ENCODE data around the gene CUL2.

- TF ChIP-seq CTCF (IDR thresholded peaks at IDR 0.05) (no peak), POLR2AphosphoS5 (IDR thresholded peaks at IDR 0.05) (no peak)
Measured at GRCh38 chr10:35025916-35026315, 64.2 kb downstream of the CUL2 start.
